Spleen (tissue), 11 donors: ENCODE results near the gene RCN2. TPM values are rescaled to one million over a fixed set of nuclear protein-coding genes. Genes with fewer than 3 reads are reported as not detected.

Source experiments
- DNase-seq: peaks from one replicate; pipeline ENCODE4 v3.0.0-alpha.2; 2020
- H3K27ac ChIP-seq, 8 donors: fragments of 200-600 bp; sonication (generic) in 7 of 8; 1 replicate in 4 of 8; 2 replicates in 4 of 8; pipeline versions ENCODE4 v1.5.0 to v1.8.0; 2016 to 2021; ENCODE audit warnings: inconsistent platforms in 4 of 8, mild to moderate bottlenecking in 4 of 8, moderate library complexity in 1 of 8
- H3K27me3 ChIP-seq, 7 donors: fragments of 200-600 bp; sonication (generic) in 6 of 7; replicated peaks in 1 of 7; 1 replicate in 4 of 7; 2 replicates in 3 of 7; pipeline versions ENCODE4 v1.5.0 to v1.8.0; 2016 to 2021; ENCODE audit warnings: inconsistent platforms in 3 of 7, mild to moderate bottlenecking in 1 of 7
- H3K36me3 ChIP-seq, 6 donors: fragments of 200-600 bp; sonication (generic) in 5 of 6; 1 replicate in 4 of 6; 2 replicates in 2 of 6; pipeline versions ENCODE4 v1.5.0 to v1.8.0; 2016 to 2021; ENCODE audit warnings: inconsistent platforms in 2 of 6
- H3K4me1 ChIP-seq, 6 donors: fragments of 200-600 bp; sonication (generic) in 5 of 6; 1 replicate in 3 of 6; 2 replicates in 3 of 6; pipeline versions ENCODE4 v1.5.0 to v1.8.0; 2016 to 2021; ENCODE audit warnings: inconsistent platforms in 3 of 6
- H3K4me3 ChIP-seq, 8 donors: fragments of 200-600 bp; sonication (generic) in 7 of 8; 1 replicate in 4 of 8; 2 replicates in 4 of 8; pipeline versions ENCODE4 v1.5.0 to v1.8.0; 2016 to 2021; ENCODE audit warnings: inconsistent platforms in 4 of 8, mild to moderate bottlenecking in 4 of 8, moderate library complexity in 2 of 8
- H3K9me3 ChIP-seq, 8 donors: fragments of 200-600 bp; sonication (generic) in 7 of 8; 1 replicate in 4 of 8; 2 replicates in 4 of 8; pipeline versions ENCODE4 v1.5.0 to v1.8.0; 2016 to 2021; ENCODE audit warnings: inconsistent platforms in 4 of 8
- CTCF ChIP-seq, 11 experiments: fragments of 200-600 bp in 7 of 11; fragments of 450-650 bp in 4 of 11; sonication (generic) in 4 of 11; IDR thresholded peaks in 8 of 11; conservative IDR thresholded peaks in 3 of 11; 1 replicate in 7 of 11; 2 replicates in 4 of 11; pipeline versions ENCODE4 v1.4.0 to v1.8.0; 2016 to 2021; ENCODE audit warnings: antibody characterized with exemption in 11 of 11, inconsistent platforms in 4 of 11, mild to moderate bottlenecking in 1 of 11
- POLR2A ChIP-seq, 3 donors: fragments of 450-650 bp; IDR thresholded peaks; one replicate each; pipeline ENCODE4 v1.5.1; 2017; ENCODE audit warnings: antibody characterized with exemption in 3 of 3, mild to moderate bottlenecking in 1 of 3
- POLR2AphosphoS5 ChIP-seq, 3 donors: sonication (generic); formaldehyde crosslinking; IDR thresholded peaks; one replicate each; pipeline ENCODE4 v1.5.1; 2017; ENCODE audit warnings: antibody characterized with exemption in 3 of 3
- WGBS, 5 donors: extraction: QIAGEN DNeasy Blood & Tissue Kit in 3 of 5; methylation state at CpG; one replicate each; pipeline versions ENCODE4 v1.1.5 to v1.1.7; 2013 to 2018; 5-methylcytosine and 5-hydroxymethylcytosine counted together
- intact Hi-C: fragments of 100-400 bp; cut with DNase I; formaldehyde crosslinking; loops from one replicate; pipeline ENCODE4 v1.15.0; 2023; ENCODE audit warnings: low total_unique reads
- polyA plus RNA-seq, 3 donors: library from polyadenylated mRNA; stranded (reverse); fragments of 200-250 nt; gene quantifications; one replicate each; pipeline ENCODE4 v1.2.1, GENCODE V29; 2013
- total RNA-seq, 7 donors: library from RNA; depleted of rRNA in 3 of 7; stranded (reverse); fragments of >200 nt in 3 of 7; fragmentation: NEBNext Ultra II Directional in 4 of 7; extraction: Animal tissue kit (Norgen Biotek cat#: 25700) in 4 of 7; gene quantifications; one replicate each; pipeline versions ENCODE4 v1.1.0 to v1.2.1, GENCODE V29; 2016 to 2021
- donor health status: healthy with polysubstance abuse.
- donor health status: DM: no; HTN: no; CAD: no; lungs with moderate emphysema.
- donor health status: DM: no; HTN: no; CAD: no.
- donor health status: Bipolar disorder and iron deficiency.
- donor health status: healthy.
- donor health status: DM: no; HTN: no; CAD: no.
- donor health status: DM: yes; HTN: yes; CAD: no.

RCN2 gene
- total and polyA plus RNA-seq, 10 donors, result 24.6 to 38.3 (median 31.6) TPM

- H3K9me3 ChIP-seq, result no peaks in the 10 kb centered on the region
- no peak overlapping the region for H3K4me3 ChIP-seq
- H3K27me3 ChIP-seq, result no peaks in the 10 kb centered on the region
- DNase-seq, result no peak
- no peak overlapping the region for H3K27ac ChIP-seq
- no peaks in the 10 kb centered on the region for H3K36me3 ChIP-seq
- TF ChIP-seq POLR2AphosphoS5 (IDR thresholded peaks at IDR 0.05) (no peak), POLR2A (IDR thresholded peaks at IDR 0.05) (no peak), CTCF (IDR thresholded peaks at IDR 0.05 in 8 of 11, conservative IDR thresholded peaks at IDR 0.05 in 3 of 11) (no peak)
- intact Hi-C loops, result no loop called here
- 68 to 87% (median 79%) methylated on average over 4 of the region's 4 CpGs for WGBS, 5 donors
- H3K4me1 ChIP-seq, result peaks cover 0 to 8% (median 0%) of the 10 kb centered on the region in 6 donors
Observed at GRCh38 chr15:76912430-76912829, 19.1 kb upstream of the RCN2 start.

GRCh38 chr15:76913737-76914136, 17.8 kb upstream of the RCN2 start:
- no peaks in the 10 kb centered on the region for H3K4me1 ChIP-seq
- no peak overlapping the region for H3K27ac ChIP-seq
- H3K27me3 ChIP-seq, result no peaks in the 10 kb centered on the region
- 89 to 93% (median 91%) methylated on average over 2 of the region's 2 CpGs for WGBS, 5 donors
- TF ChIP-seq POLR2A (IDR thresholded peaks at IDR 0.05) (no peak), CTCF (IDR thresholded peaks at IDR 0.05 in 8 of 11, conservative IDR thresholded peaks at IDR 0.05 in 3 of 11) (no peak), POLR2AphosphoS5 (IDR thresholded peaks at IDR 0.05) (no peak)
- no peaks in the 10 kb centered on the region for H3K9me3 ChIP-seq
- no peaks in the 10 kb centered on the region for H3K36me3 ChIP-seq
- no peak for DNase-seq
- H3K4me3 ChIP-seq, result no peak overlapping the region
- intact Hi-C loops, result no loop called here

DNA sequence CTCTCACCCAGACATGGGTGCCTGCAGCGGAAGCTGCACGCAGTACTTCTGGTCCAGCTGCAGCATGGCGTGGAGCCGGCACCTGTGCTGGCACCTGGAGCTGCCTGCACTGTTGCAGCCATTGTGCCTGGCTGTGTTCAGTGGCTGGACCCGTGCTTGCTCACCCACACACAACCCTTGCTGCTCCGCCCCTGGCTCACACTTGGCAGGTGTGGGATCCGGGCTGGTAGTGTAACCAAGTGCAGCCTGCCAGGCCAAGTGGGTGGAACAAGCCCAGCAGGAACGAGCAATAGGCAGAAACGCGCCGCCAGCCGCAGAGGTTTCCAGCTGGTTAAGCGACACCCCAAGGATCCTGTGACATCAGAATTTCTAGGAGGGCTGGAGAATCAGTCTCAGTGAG, 15.2 kb upstream of the RCN2 start:
- TF ChIP-seq CTCF (IDR thresholded peaks at IDR 0.05 in 8 of 11, conservative IDR thresholded peaks at IDR 0.05 in 3 of 11), result no peak
- no peak for TF ChIP-seq POLR2A (IDR thresholded peaks at IDR 0.05)
- TF ChIP-seq POLR2AphosphoS5 (IDR thresholded peaks at IDR 0.05), result no peak
- intact Hi-C loops, result no loop called here
- H3K36me3 ChIP-seq, result no peaks in the 10 kb centered on the region
- H3K27ac ChIP-seq, result no peak overlapping the region
- no peak for DNase-seq
- H3K4me1 ChIP-seq, result no peaks in the 10 kb centered on the region
- 87 to 94% (median 92%) methylated on average over 13 of the region's 13 CpGs for WGBS, 5 donors
- no peaks in the 10 kb centered on the region for H3K9me3 ChIP-seq
- no peaks in the 10 kb centered on the region for H3K27me3 ChIP-seq
- H3K4me3 ChIP-seq, result no peak overlapping the region

- no peaks in the 10 kb centered on the region for H3K9me3 ChIP-seq
Observed at GRCh38 chr15:76928201-76928600, 3.3 kb upstream of the RCN2 start.

More at GRCh38 chr15:76928201-76928600, 3.3 kb upstream of the RCN2 start:
- Histone ChIP-seq H3K27ac (no peak overlapping the region), H3K4me3 (no peak overlapping the region), H3K4me1 (peaks cover 3 to 22% (median 19%) of the 10 kb centered on the region in 6 donors), H3K27me3 (no peaks in the 10 kb centered on the region), H3K36me3 (no peaks in the 10 kb centered on the region)
- 93 to 98% (median 95%) methylated on average over 3 of the region's 3 CpGs for WGBS, 5 donors
- TF ChIP-seq POLR2A (IDR thresholded peaks at IDR 0.05) (no peak), CTCF (IDR thresholded peaks at IDR 0.05 in 8 of 11, conservative IDR thresholded peaks at IDR 0.05 in 3 of 11) (no peak), POLR2AphosphoS5 (IDR thresholded peaks at IDR 0.05) (no peak)
- intact Hi-C loops, result no loop called here
- no peak for DNase-seq
